IPS-20b (cell line): ENCODE measurements around the gene DNAH17.

Experiments used
- H3K27ac ChIP-seq: one replicate; pipeline ENCODE4 v1.5.1; 2013; ENCODE audit warnings: low read length
- H3K27me3 ChIP-seq: 2 replicates; pipeline ENCODE4 v1.6.1; 2013; ENCODE audit warnings: mild to moderate bottlenecking, low read length, inconsistent platforms; ENCODE audit not compliant: insufficient read depth
- H3K36me3 ChIP-seq: 2 replicates; pipeline ENCODE4 v1.6.1; 2013; ENCODE audit warnings: low read depth, mild to moderate bottlenecking, inconsistent platforms, low read length, moderate library complexity; ENCODE audit not compliant: insufficient read depth
- H3K4me1 ChIP-seq: 2 replicates; pipeline ENCODE4 v1.6.1; 2013; ENCODE audit warnings: mild to moderate bottlenecking, control low read depth, inconsistent platforms, low read length, moderate library complexity; ENCODE audit not compliant: insufficient read depth
- H3K4me3 ChIP-seq: 2 replicates; pipeline ENCODE4 v1.5.1; 2013; ENCODE audit warnings: mild to moderate bottlenecking, low read length, inconsistent platforms
- H3K9ac ChIP-seq: 2 replicates; pipeline ENCODE4 v1.6.1; 2013; ENCODE audit warnings: low read depth, mild to moderate bottlenecking, inconsistent platforms, low read length, moderate library complexity
- H3K9me3 ChIP-seq: 2 replicates; pipeline ENCODE4 v1.6.1; 2013; ENCODE audit warnings: mild to moderate bottlenecking, low read depth, low read length, inconsistent platforms; ENCODE audit not compliant: insufficient read depth

The DNAH17 gene

GRCh38 chr17:78567991-78568390 lies 9.2 kb downstream of the DNAH17 start:
- H3K27me3 ChIP-seq = no peaks in the 10 kb centered on the region
- H3K9me3 ChIP-seq = no peaks in the 10 kb centered on the region
- no peak overlapping the region for H3K27ac ChIP-seq
- no peak overlapping the region for H3K4me3 ChIP-seq
- no peak overlapping the region for H3K9ac ChIP-seq
- no peaks in the 10 kb centered on the region for H3K36me3 ChIP-seq
- no peaks in the 10 kb centered on the region for H3K4me1 ChIP-seq

- H3K27me3 ChIP-seq = no peaks in the 10 kb centered on the region
- H3K4me1 ChIP-seq = no peaks in the 10 kb centered on the region
- no peak overlapping the region for H3K9ac ChIP-seq
- H3K9me3 ChIP-seq = no peaks in the 10 kb centered on the region
- no peak overlapping the region for H3K27ac ChIP-seq
- H3K4me3 ChIP-seq = no peak overlapping the region
- no peaks in the 10 kb centered on the region for H3K36me3 ChIP-seq
These were observed 10.2 kb downstream of the DNAH17 start for GRCh38 chr17:78566947-78567346.

- no peak overlapping the region for H3K4me3 ChIP-seq
- no peak overlapping the region for H3K9ac ChIP-seq
- H3K27me3 ChIP-seq = no peaks in the 10 kb centered on the region
- no peak overlapping the region for H3K27ac ChIP-seq
- no peaks in the 10 kb centered on the region for H3K4me1 ChIP-seq
- H3K36me3 ChIP-seq = no peaks in the 10 kb centered on the region
- no peaks in the 10 kb centered on the region for H3K9me3 ChIP-seq
These were observed 13.7 kb downstream of the DNAH17 start for GRCh38 chr17:78563189-78564145.

- no peak overlapping the region for H3K9ac ChIP-seq
- H3K9me3 ChIP-seq = no peaks in the 10 kb centered on the region
- no peak overlapping the region for H3K27ac ChIP-seq
- no peaks in the 10 kb centered on the region for H3K36me3 ChIP-seq
- no peak overlapping the region for H3K4me3 ChIP-seq
- no peaks in the 10 kb centered on the region for H3K4me1 ChIP-seq
- H3K27me3 ChIP-seq = no peaks in the 10 kb centered on the region
These were observed 14.5 kb downstream of the DNAH17 start for GRCh38 chr17:78562734-78563133.

DNA sequence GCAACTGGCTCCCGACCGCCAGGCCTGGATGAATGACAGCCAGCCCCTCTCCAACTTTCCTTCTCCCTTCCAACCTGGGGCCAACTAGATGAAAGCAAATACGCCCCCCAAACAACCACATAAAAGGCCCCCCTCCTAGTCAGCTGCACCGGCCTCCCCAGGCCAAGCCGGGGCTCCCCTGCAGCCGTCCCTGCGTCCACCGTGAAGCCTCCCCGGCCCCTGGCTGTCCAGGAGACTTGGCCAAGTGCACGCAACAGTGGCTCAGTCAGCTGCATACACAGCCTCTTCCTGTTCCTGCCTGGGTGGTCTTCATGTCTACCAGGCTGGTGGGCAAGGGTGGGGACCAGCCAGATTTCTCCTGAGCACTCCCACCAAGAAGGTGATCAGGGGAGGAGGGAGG lies 16.0 kb downstream of the DNAH17 start:
- Histone ChIP-seq H3K27me3 (no peaks in the 10 kb centered on the region), H3K4me1 (no peaks in the 10 kb centered on the region), H3K9ac (no peak overlapping the region), H3K27ac (no peak overlapping the region), H3K36me3 (no peaks in the 10 kb centered on the region), H3K9me3 (no peaks in the 10 kb centered on the region), H3K4me3 (no peak overlapping the region)

GRCh38 chr17:78560731-78561130 lies 16.5 kb downstream of the DNAH17 start:
- no peaks in the 10 kb centered on the region for H3K4me1 ChIP-seq
- no peaks in the 10 kb centered on the region for H3K9me3 ChIP-seq
- no peaks in the 10 kb centered on the region for H3K36me3 ChIP-seq
- no peak overlapping the region for H3K4me3 ChIP-seq
- no peak overlapping the region for H3K9ac ChIP-seq
- no peak overlapping the region for H3K27ac ChIP-seq
- no peaks in the 10 kb centered on the region for H3K27me3 ChIP-seq

- Histone ChIP-seq H3K27ac (no peak overlapping the region), H3K27me3 (no peaks in the 10 kb centered on the region), H3K9me3 (no peaks in the 10 kb centered on the region), H3K36me3 (no peaks in the 10 kb centered on the region), H3K9ac (no peak overlapping the region), H3K4me1 (no peaks in the 10 kb centered on the region), H3K4me3 (no peak overlapping the region)
These were observed 17.3 kb downstream of the DNAH17 start for GRCh38 chr17:78559749-78560368.

DNA sequence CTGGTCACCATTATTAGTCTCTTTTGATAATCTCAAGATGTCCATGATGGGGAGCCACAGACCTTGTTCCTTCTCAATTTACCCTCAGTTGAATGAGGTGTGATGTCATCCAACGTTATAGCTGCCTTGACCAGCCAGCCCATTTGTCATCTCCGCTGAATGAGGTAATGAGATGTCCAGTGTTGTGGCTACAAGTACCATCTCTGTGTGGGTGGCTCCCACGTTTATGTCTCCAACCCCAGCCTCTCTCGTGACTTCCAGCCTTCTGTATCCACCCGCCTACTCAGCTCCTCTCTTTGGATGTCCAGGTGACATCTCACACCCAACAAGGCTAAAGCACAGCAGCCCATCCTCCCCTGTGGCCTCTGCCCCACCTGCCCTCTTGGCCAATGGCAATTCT lies 18.2 kb downstream of the DNAH17 start:
- Histone ChIP-seq H3K36me3 (no peaks in the 10 kb centered on the region), H3K4me3 (no peak overlapping the region), H3K9ac (no peak overlapping the region), H3K27ac (no peak overlapping the region), H3K9me3 (no peaks in the 10 kb centered on the region), H3K27me3 (no peaks in the 10 kb centered on the region), H3K4me1 (no peaks in the 10 kb centered on the region)

GRCh38 chr17:78558181-78558850 lies 18.9 kb downstream of the DNAH17 start:
- no peak overlapping the region for H3K27ac ChIP-seq
- H3K4me1 ChIP-seq = no peaks in the 10 kb centered on the region
- no peak overlapping the region for H3K9ac ChIP-seq
- H3K36me3 ChIP-seq = no peaks in the 10 kb centered on the region
- no peak overlapping the region for H3K4me3 ChIP-seq
- H3K27me3 ChIP-seq = no peaks in the 10 kb centered on the region
- no peaks in the 10 kb centered on the region for H3K9me3 ChIP-seq

- Histone ChIP-seq H3K4me1 (no peaks in the 10 kb centered on the region), H3K9me3 (no peaks in the 10 kb centered on the region), H3K27me3 (no peaks in the 10 kb centered on the region), H3K36me3 (no peaks in the 10 kb centered on the region), H3K9ac (no peak overlapping the region), H3K4me3 (no peak overlapping the region), H3K27ac (no peak overlapping the region)
These were observed 19.6 kb downstream of the DNAH17 start for GRCh38 chr17:78557598-78558039.

- H3K36me3 ChIP-seq = no peaks in the 10 kb centered on the region
- H3K27ac ChIP-seq = no peak overlapping the region
- no peak overlapping the region for H3K9ac ChIP-seq
- H3K4me3 ChIP-seq = no peak overlapping the region
- H3K9me3 ChIP-seq = no peaks in the 10 kb centered on the region
- H3K27me3 ChIP-seq = no peaks in the 10 kb centered on the region
- H3K4me1 ChIP-seq = no peaks in the 10 kb centered on the region
These were observed 20.4 kb downstream of the DNAH17 start for GRCh38 chr17:78556812-78557211.
